ENCODE data around the gene PATZ1.

DNA sequence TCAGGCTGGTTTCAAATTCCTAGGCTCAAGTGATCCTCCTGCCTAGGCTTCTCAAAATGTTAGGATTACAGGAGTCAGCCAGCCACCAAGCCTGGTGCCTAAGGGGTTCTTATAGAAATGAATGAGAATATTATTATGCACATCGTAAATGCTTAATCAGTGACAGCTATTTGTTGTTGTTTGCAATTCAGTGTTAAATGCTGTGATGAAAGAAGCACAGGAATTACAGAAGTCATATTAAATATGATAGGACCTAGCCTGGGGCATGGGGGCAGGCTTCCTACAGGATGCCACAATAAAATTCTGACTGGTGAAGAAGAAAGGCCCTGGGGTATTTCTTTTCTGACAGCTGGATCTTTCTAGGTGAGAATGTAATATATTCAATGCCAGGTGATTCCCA, 13.9 kb upstream of the PATZ1 start:
- TF ChIP-seq, protein P1, sequence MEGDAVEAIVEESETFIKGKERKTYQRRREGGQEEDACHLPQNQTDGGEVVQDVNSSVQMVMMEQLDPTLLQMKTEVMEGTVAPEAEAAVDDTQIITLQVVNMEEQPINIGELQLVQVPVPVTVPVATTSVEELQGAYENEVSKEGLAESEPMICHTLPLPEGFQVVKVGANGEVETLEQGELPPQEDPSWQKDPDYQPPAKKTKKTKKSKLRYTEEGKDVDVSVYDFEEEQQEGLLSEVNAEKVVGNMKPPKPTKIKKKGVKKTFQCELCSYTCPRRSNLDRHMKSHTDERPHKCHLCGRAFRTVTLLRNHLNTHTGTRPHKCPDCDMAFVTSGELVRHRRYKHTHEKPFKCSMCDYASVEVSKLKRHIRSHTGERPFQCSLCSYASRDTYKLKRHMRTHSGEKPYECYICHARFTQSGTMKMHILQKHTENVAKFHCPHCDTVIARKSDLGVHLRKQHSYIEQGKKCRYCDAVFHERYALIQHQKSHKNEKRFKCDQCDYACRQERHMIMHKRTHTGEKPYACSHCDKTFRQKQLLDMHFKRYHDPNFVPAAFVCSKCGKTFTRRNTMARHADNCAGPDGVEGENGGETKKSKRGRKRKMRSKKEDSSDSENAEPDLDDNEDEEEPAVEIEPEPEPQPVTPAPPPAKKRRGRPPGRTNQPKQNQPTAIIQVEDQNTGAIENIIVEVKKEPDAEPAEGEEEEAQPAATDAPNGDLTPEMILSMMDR (IDR thresholded peaks at IDR 0.05; ENCODE audit: low read depth, low read length) = no peak
- TF ChIP-seq, protein P2, sequence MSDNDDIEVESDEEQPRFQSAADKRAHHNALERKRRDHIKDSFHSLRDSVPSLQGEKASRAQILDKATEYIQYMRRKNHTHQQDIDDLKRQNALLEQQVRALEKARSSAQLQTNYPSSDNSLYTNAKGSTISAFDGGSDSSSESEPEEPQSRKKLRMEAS (IDR thresholded peaks at IDR 0.05; ENCODE audit: low read depth, low read length) = no peak
